Middle frontal gyrus (tissue), 1 donor: ENCODE measurements around the gene ARHGAP15.

Source experiments
- DNase-seq: peaks from one replicate; pipeline ENCODE4 v3.0.0-alpha.2; 2015; ENCODE audit warnings: low spot score; ENCODE audit errors: extremely low spot score

The ARHGAP15 gene

GRCh38 chr2:143744114-143744513, 614.9 kb downstream of the ARHGAP15 start:
- DNase-seq: no peak

- DNase-seq: no peak
Measured at GRCh38 chr2:143745060-143745459, 615.8 kb downstream of the ARHGAP15 start.

GRCh38 chr2:143754742-143755141, 625.5 kb downstream of the ARHGAP15 start:
- no peak for DNase-seq

GRCh38 chr2:143758629-143759330, 629.6 kb downstream of the ARHGAP15 start:
- DNase-seq: no peak

GRCh38 chr2:143759455-143759854, 630.2 kb downstream of the ARHGAP15 start:
- DNase-seq: no peak

- no peak for DNase-seq
Measured at GRCh38 chr2:143762176-143762928, 633.1 kb downstream of the ARHGAP15 start.

- DNase-seq: no peak
Measured at GRCh38 chr2:143764261-143764660, 635.0 kb downstream of the ARHGAP15 start.

GRCh38 chr2:143764706-143765105, 635.5 kb downstream of the ARHGAP15 start:
- no peak for DNase-seq

- no peak for DNase-seq
Measured at GRCh38 chr2:143768991-143769390, 639.8 kb downstream of the ARHGAP15 start.

GRCh38 chr2:143771939-143772338, 642.7 kb downstream of the ARHGAP15 start:
- no peak for DNase-seq

GRCh38 chr2:143776526-143777297, 647.5 kb downstream of the ARHGAP15 start:
- no peak for DNase-seq

GRCh38 chr2:143779021-143779420, 649.8 kb downstream of the ARHGAP15 start:
- DNase-seq: no peak

- no peak for DNase-seq
Measured at GRCh38 chr2:143786026-143786765, 657.0 kb downstream of the ARHGAP15 start.

- DNase-seq: no peak
Measured at GRCh38 chr2:143787674-143788073, 658.5 kb downstream of the ARHGAP15 start.

- DNase-seq: no peak
Measured at GRCh38 chr2:143792602-143793001, 663.4 kb downstream of the ARHGAP15 start.

GRCh38 chr2:143793381-143793780, 664.2 kb downstream of the ARHGAP15 start:
- DNase-seq: no peak

- no peak for DNase-seq
Measured at GRCh38 chr2:143796051-143796450, 666.8 kb downstream of the ARHGAP15 start.

GRCh38 chr2:143801561-143801960, 672.3 kb downstream of the ARHGAP15 start:
- DNase-seq: no peak

GRCh38 chr2:143802242-143802641, 673.0 kb downstream of the ARHGAP15 start:
- DNase-seq: no peak

GRCh38 chr2:143802871-143803650, 673.8 kb downstream of the ARHGAP15 start:
- no peak for DNase-seq

GRCh38 chr2:143803936-143804335, 674.7 kb downstream of the ARHGAP15 start:
- DNase-seq: no peak
